GM19372 (cell line): ENCODE data around the gene CLK2.

Experiments
- ATAC-seq: cut with Tn5 transposase; IDR thresholded peaks from one replicate; pipeline ENCODE4 v1.9.1; 2021; ENCODE audit warnings: mild to moderate bottlenecking, low read depth, moderate library complexity; ENCODE audit not compliant: unreplicated experiment

The CLK2 gene

GRCh38 chr1:155273343-155274245 lies at the start of gene CLK2:
TSS of gene CLK2 (minus strand) at chr1:155273504. CDS start at chr1:155270977, 2,527 bp downstream.
- ATAC-seq: peak; percentile 70

- no peak for ATAC-seq
These were observed 49.3 kb upstream of the CLK2 start for GRCh38 chr1:155322571-155322952.

DNA sequence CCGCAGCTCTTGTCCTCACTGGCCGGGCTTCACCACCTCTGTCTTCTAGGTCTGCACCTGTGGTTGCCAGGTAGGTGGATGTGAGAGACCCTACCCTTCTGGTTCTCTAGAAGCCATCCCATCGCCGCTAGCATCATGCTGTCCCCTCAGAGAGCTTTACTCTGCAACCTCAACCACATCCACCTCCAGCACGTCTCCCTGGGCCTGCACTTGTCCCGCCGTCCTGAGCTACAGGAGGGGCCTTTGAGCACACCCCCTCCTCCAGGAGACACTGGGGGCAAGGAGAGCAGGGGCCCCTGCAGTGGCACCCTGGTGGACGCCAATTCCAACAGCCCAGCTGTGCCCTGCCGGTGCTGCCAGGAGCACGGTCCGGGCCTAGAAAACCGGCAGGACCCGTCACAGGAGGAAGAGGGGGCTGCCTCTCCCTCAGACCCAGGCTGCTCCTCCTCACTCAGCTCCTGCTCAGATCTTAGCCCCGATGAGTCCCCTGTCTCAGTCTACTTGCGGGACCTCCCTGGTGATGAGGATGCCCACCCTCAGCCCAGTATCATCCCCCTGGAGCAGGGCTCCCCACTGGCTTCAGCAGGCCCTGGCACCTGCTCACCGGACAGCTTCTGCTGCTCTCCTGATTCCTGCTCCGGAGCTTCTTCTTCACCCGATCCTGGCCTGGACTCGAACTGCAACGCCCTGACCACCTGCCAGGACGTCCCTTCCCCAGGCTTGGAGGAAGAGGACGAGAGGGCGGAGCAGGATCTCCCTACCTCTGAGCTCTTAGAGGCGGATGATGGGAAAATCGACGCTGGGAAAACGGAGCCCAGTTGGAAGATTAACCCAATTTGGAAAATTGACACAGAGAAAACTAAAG lies 48.6 kb upstream of the CLK2 start:
- ATAC-seq: no peak

GRCh38 chr1:155320661-155321617 lies 47.6 kb upstream of the CLK2 start, which contains the start of gene RUSC1:
TSS of gene RUSC1 (plus strand) at chr1:155320894. CDS start at chr1:155321774, 880 bp downstream.
- ATAC-seq: no peak

- ATAC-seq: no peak
These were observed 46.9 kb upstream of the CLK2 start for GRCh38 chr1:155320252-155320651.

- no peak for ATAC-seq
These were observed 46.2 kb upstream of the CLK2 start for GRCh38 chr1:155319536-155319935.

GRCh38 chr1:155318082-155318481 lies 44.8 kb upstream of the CLK2 start:
- ATAC-seq: no peak

DNA sequence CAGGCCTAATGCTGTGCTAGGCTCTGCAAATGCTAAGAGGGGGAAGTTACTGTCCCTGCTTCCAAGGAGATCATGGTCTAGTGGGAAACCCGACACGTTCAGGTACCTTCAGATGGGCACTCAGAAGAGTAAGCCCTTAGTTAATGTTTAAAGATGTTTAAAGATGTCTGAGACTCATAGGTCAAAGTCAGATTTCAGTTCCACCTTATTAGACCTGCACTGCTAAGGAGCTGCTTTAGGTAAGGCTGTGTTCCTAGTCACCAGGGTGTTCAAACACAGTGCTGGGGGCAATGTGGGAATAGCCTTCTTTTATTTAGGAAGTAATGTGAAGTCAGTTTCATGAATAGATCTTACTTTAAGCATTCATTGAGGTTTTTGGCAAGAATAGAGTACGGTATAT lies 43.6 kb upstream of the CLK2 start:
- no peak for ATAC-seq

GRCh38 chr1:155313261-155313660 lies 40.0 kb upstream of the CLK2 start:
- ATAC-seq: no peak

DNA sequence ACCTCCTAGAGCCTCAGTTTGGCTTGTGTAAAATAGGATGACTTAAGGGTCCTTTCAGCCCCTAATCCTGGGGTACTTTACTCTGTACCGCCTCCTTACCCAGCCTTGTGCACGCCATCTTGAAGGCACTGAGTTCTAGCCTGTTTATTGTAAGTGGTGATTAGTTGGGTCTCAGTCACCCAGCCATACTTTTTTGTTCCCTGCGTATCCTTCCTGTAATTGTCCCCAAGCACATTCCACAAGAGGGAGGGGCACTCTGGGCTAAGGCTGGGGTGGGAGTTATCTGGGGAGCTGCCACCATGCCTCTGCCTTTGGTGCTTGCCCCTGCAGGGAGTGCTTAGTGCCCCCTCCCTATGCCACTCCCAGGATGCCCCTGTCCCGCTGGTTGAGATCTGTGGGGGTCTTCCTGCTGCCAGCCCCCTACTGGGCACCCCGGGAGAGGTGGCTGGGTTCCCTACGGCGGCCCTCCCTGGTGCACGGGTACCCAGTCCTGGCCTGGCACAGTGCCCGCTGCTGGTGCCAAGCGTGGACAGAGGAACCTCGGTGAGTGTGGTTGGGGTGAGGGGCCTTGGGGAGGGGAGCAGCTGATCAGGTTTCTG lies 36.2 kb upstream of the CLK2 start:
- ATAC-seq: no peak

GRCh38 chr1:155308493-155309422 lies 35.5 kb upstream of the CLK2 start, which contains the start of gene FDPS:
TSS of gene FDPS (plus strand) at chr1:155308866. CDS start at chr1:155309790, 924 bp downstream.
- ATAC-seq: peak; percentile 93

DNA sequence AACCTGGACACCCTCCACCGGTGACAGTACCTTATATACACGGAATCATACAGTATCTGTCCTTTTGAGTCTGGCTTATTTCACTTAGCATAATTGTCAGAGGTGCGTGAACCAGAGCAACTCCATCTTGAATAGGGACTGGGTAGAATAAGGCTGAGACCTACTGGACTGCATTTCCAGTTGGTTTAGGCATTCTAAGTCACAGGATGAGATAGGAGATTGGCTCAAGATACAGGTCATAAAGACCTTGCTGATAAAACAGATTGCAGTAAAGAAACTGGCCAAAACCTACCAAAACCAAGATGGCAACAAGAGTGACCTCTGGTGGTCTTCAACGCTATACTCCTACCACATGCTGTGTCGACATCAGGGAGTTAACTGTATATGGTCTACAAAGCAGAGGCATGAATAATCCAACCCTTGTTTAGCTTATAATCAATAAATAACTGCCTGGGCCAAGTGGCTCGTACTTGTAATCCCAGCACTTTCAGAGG lies 34.0 kb upstream of the CLK2 start:
- no peak for ATAC-seq

GRCh38 chr1:155305881-155306391 lies 32.6 kb upstream of the CLK2 start:
- ATAC-seq: no peak

GRCh38 chr1:155304558-155305063 lies 31.3 kb upstream of the CLK2 start:
- no peak for ATAC-seq

- ATAC-seq: no peak
These were observed 28.1 kb upstream of the CLK2 start, which contains the start of gene PKLR for GRCh38 chr1:155301342-155301841. TSS of gene PKLR (minus strand) at chr1:155301438. CDS start at chr1:155301395, 43 bp downstream.

GRCh38 chr1:155300553-155301329 lies 27.4 kb upstream of the CLK2 start:
- no peak for ATAC-seq

DNA sequence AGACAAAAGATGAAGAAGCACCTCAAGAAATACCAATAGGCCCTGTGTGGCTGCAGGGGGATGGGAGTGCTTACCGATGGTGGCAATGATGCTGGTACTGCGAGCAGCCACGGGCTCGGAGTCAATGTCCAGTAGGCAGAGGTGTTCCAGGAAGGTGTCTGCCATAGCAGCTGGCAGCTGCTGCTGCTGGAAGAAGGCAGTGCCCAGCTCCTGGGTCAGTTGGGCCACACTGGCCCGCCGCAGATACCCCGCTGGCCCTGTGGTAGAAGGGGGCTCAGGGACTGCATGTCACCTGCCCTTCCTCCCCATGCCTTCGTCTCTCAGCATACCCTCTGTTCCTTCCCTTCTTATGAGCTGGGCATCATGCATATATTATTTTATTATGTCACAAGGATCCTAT lies 26.7 kb upstream of the CLK2 start:
- no peak for ATAC-seq
